CD8-positive, alpha-beta memory T cell (primary cell): ENCODE results near the gene MALT1. TPM values are rescaled to one million over a fixed set of nuclear protein-coding genes. Genes with fewer than 3 reads are reported as not detected.

Source experiments
- CTCF ChIA-PET: fragments of 350-600 bp; sonication (Branson Sonifier 250); formaldehyde crosslinking; loops from one replicate; lab custom pipeline; 2021; ENCODE audit warnings: antibody characterized with exemption; lab: Charles Lee
- POLR2A ChIA-PET: fragments of 350-600 bp; sonication (Branson Sonifier 250); formaldehyde crosslinking; loops from one replicate; lab custom pipeline; 2021; ENCODE audit warnings: antibody characterized with exemption; lab: Charles Lee
- DNase-seq, 5 donors: peaks; one replicate each; pipeline versions ENCODE4 v3.0.0 to v3.0.0-alpha.2; 2020 to 2022; ENCODE audit warnings: mixed read lengths in 1 of 5
- H3K27ac ChIP-seq: one replicate; pipeline ENCODE4 v1.7.0; 2013; ENCODE audit warnings: low read depth, mild to moderate bottlenecking, low read length, moderate library complexity
- H3K27me3 ChIP-seq: 2 replicates; pipeline ENCODE4 v1.7.0; 2013; ENCODE audit warnings: low read length, mild to moderate bottlenecking; ENCODE audit not compliant: insufficient read depth, poor library complexity, severe bottlenecking
- H3K36me3 ChIP-seq: 2 replicates; pipeline ENCODE4 v1.7.0; 2013; ENCODE audit warnings: mild to moderate bottlenecking, low read length, moderate library complexity; ENCODE audit not compliant: insufficient read depth
- H3K4me1 ChIP-seq: 2 replicates; pipeline ENCODE4 v1.7.0; 2013; ENCODE audit warnings: mild to moderate bottlenecking, low read length, moderate library complexity; ENCODE audit not compliant: insufficient read depth
- H3K4me3 ChIP-seq: 2 replicates; pipeline ENCODE4 v1.7.0; 2013; ENCODE audit warnings: mild to moderate bottlenecking, low read length
- H3K9me3 ChIP-seq: 2 replicates; pipeline ENCODE4 v1.7.0; 2013; ENCODE audit warnings: mild to moderate bottlenecking, low read length
- H3K27ac Mint-ChIP-seq, 8 donors: one replicate each; pipeline ENCODE4 v1.8.0; 2020 to 2021; ENCODE audit warnings: mixed read lengths in 8 of 8, mild to moderate bottlenecking in 6 of 8, inconsistent platforms in 3 of 8, moderate library complexity in 3 of 8
- H3K27me3 Mint-ChIP-seq, 2 donors: one replicate each; pipeline ENCODE4 v1.8.0; 2020 to 2021; ENCODE audit warnings: mixed read lengths in 2 of 2, mild to moderate bottlenecking in 1 of 2, moderate library complexity in 1 of 2
- H3K36me3 Mint-ChIP-seq, 3 donors: one replicate each; pipeline ENCODE4 v1.8.0; 2020 to 2021; ENCODE audit warnings: mixed read lengths in 3 of 3, inconsistent platforms in 1 of 3, mild to moderate bottlenecking in 1 of 3
- H3K4me1 Mint-ChIP-seq, 3 donors: one replicate each; pipeline ENCODE4 v1.8.0; 2020 to 2021; ENCODE audit warnings: mixed read lengths in 3 of 3, inconsistent platforms in 1 of 3, mild to moderate bottlenecking in 1 of 3
- H3K4me3 Mint-ChIP-seq, 7 donors: one replicate each; pipeline ENCODE4 v1.8.0; 2020 to 2021; ENCODE audit warnings: mixed read lengths in 7 of 7, mild to moderate bottlenecking in 6 of 7, moderate library complexity in 4 of 7, inconsistent platforms in 2 of 7
- H3K9me3 Mint-ChIP-seq, 5 donors: one replicate each; pipeline ENCODE4 v1.8.0; 2020 to 2022; ENCODE audit warnings: mixed read lengths in 5 of 5, mild to moderate bottlenecking in 3 of 5, moderate library complexity in 2 of 5, inconsistent platforms in 1 of 5
- polyA plus RNA-seq: library from polyadenylated mRNA; unstranded; fragments of 300-500 nt; fragmentation: Illumina TruSeq; gene quantifications from one replicate; pipeline ENCODE4 v1.2.3, GENCODE V29; 2021
- total RNA-seq, 2 experiments: library from RNA; stranded (reverse); gene quantifications; one replicate each; pipeline ENCODE4 v1.2.3, GENCODE V29; 2021

The MALT1 gene
- total and polyA plus RNA-seq, 3 experiments from 2014 or later, result 33.1 to 41.4 (median 35.8) TPM

- ChIA-PET CTCF (interaction anchor here (1.5 kb wide), 1 partner anchor 228 kb away, joined by 6 read pairs; no protein-coding TSS in a partner anchor), POLR2A (no interaction called here)
- H3K27ac Mint-ChIP-seq, result no peak overlapping the region
- peaks cover 24 to 35% (median 28%) of the 10 kb centered on the region in 3 donors for H3K4me1 Mint-ChIP-seq
- Histone ChIP-seq H3K4me3 (no peak overlapping the region), H3K36me3 (no peaks in the 10 kb centered on the region), H3K9me3 (no peaks in the 10 kb centered on the region), H3K27ac (no peak overlapping the region), H3K4me1 (peaks cover 28% of the 10 kb centered on the region), H3K27me3 (no peaks in the 10 kb centered on the region)
- no peak for DNase-seq
- H3K27me3 Mint-ChIP-seq, result peaks cover 2 to 10% of the 10 kb centered on the region in 2 donors
- no peak overlapping the region for H3K4me3 Mint-ChIP-seq
- no peaks in the 10 kb centered on the region for H3K9me3 Mint-ChIP-seq
- no peaks in the 10 kb centered on the region for H3K36me3 Mint-ChIP-seq
Measured at GRCh38 chr18:58758046-58758445, 86.8 kb downstream of the MALT1 start.

GRCh38 chr18:58758606-58759005, 87.3 kb downstream of the MALT1 start:
- no peak for DNase-seq
- no peak overlapping the region for H3K27ac ChIP-seq
- H3K27me3 Mint-ChIP-seq, result peaks cover 2 to 11% of the 10 kb centered on the region in 2 donors
- no peaks in the 10 kb centered on the region for H3K36me3 Mint-ChIP-seq
- H3K4me1 Mint-ChIP-seq, result peaks cover 25 to 34% (median 28%) of the 10 kb centered on the region in 3 donors
- H3K4me1 ChIP-seq, result peaks cover 28% of the 10 kb centered on the region
- no peaks in the 10 kb centered on the region for H3K36me3 ChIP-seq
- H3K9me3 ChIP-seq, result no peaks in the 10 kb centered on the region
- H3K27me3 ChIP-seq, result no peaks in the 10 kb centered on the region
- no peak overlapping the region for H3K4me3 ChIP-seq
- no peak overlapping the region for H3K27ac Mint-ChIP-seq
- no peak overlapping the region for H3K4me3 Mint-ChIP-seq
- POLR2A ChIA-PET, result interaction anchor here (0.8 kb wide), 1 partner anchor 87 kb away, joined by 3 read pairs; no protein-coding TSS in a partner anchor
- no peaks in the 10 kb centered on the region for H3K9me3 Mint-ChIP-seq
- CTCF ChIA-PET, result interaction anchor here (1.5 kb wide), 1 partner anchor 228 kb away, joined by 6 read pairs; no protein-coding TSS in a partner anchor

GRCh38 chr18:58761241-58761969, 90.1 kb downstream of the MALT1 start:
- Mint-ChIP-seq H3K36me3 (no peaks in the 10 kb centered on the region), H3K4me3 (peak overlapping the region in 2 of 7 donors; percentile 8 to 59), H3K27me3 (peaks cover 3 to 29% of the 10 kb centered on the region in 2 donors), H3K9me3 (no peaks in the 10 kb centered on the region), H3K4me1 (peaks cover 13 to 21% (median 20%) of the 10 kb centered on the region in 3 donors), H3K27ac (peak overlapping the region in 2 of 8 donors; percentile 11 to 47)
- Histone ChIP-seq H3K36me3 (no peaks in the 10 kb centered on the region), H3K9me3 (no peaks in the 10 kb centered on the region), H3K27ac (no peak overlapping the region), H3K4me3 (no peak overlapping the region), H3K27me3 (no peaks in the 10 kb centered on the region), H3K4me1 (peaks cover 17% of the 10 kb centered on the region)
- no peak for DNase-seq
- POLR2A ChIA-PET, result no interaction called here
- CTCF ChIA-PET, result interaction anchor here (1.8 to 10.3 kb wide), 2 partner anchors 16 to 232 kb away, joined by 4 to 240 read pairs; no protein-coding TSS in a partner anchor

GRCh38 chr18:58761970-58762780, 90.9 kb downstream of the MALT1 start:
- Mint-ChIP-seq H3K9me3 (no peaks in the 10 kb centered on the region), H3K27me3 (peaks cover 5 to 37% of the 10 kb centered on the region in 2 donors), H3K36me3 (no peaks in the 10 kb centered on the region), H3K27ac (peak overlapping the region in 1 of 8 donors; percentile 36), H3K4me1 (peaks cover 13 to 21% (median 20%) of the 10 kb centered on the region in 3 donors), H3K4me3 (peak overlapping the region in 1 of 7 donors; percentile 59)
- Histone ChIP-seq H3K27ac (no peak overlapping the region), H3K27me3 (no peaks in the 10 kb centered on the region), H3K4me1 (peaks cover 17% of the 10 kb centered on the region), H3K36me3 (no peaks in the 10 kb centered on the region), H3K4me3 (no peak overlapping the region), H3K9me3 (no peaks in the 10 kb centered on the region)
- DNase-seq, result no peak
- POLR2A ChIA-PET, result no interaction called here
- CTCF ChIA-PET, result interaction anchor here (1.4 to 10.3 kb wide), 6 partner anchors 17 to 266 kb away, joined by 3 to 240 read pairs (median 6); no protein-coding TSS in a partner anchor

- peaks cover under 1% of the 10 kb centered on the region for H3K27me3 ChIP-seq
- Mint-ChIP-seq H3K27me3 (peaks cover 7 to 43% of the 10 kb centered on the region in 2 donors), H3K4me3 (no peak overlapping the region), H3K9me3 (no peaks in the 10 kb centered on the region), H3K36me3 (no peaks in the 10 kb centered on the region), H3K27ac (no peak overlapping the region), H3K4me1 (peaks cover 13 to 22% (median 21%) of the 10 kb centered on the region in 3 donors)
- ChIA-PET CTCF (interaction anchor here (1.4 to 10.3 kb wide), 10 partner anchors 9 to 267 kb away, joined by 3 to 240 read pairs (median 14); partner anchors contain the start of gene MALT1), POLR2A (no interaction called here)
- H3K9me3 ChIP-seq, result no peaks in the 10 kb centered on the region
- H3K4me3 ChIP-seq, result no peak overlapping the region
- no peak for DNase-seq
- H3K27ac ChIP-seq, result no peak overlapping the region
- H3K36me3 ChIP-seq, result no peaks in the 10 kb centered on the region
- H3K4me1 ChIP-seq, result peaks cover 17% of the 10 kb centered on the region
Measured at GRCh38 chr18:58762781-58763171, 91.5 kb downstream of the MALT1 start.

GRCh38 chr18:58766164-58766563, 94.9 kb downstream of the MALT1 start:
- no peak overlapping the region for H3K4me3 ChIP-seq
- Mint-ChIP-seq H3K27me3 (peaks cover 18 to 69% of the 10 kb centered on the region in 2 donors), H3K27ac (no peak overlapping the region), H3K9me3 (no peaks in the 10 kb centered on the region), H3K36me3 (no peaks in the 10 kb centered on the region), H3K4me3 (no peak overlapping the region), H3K4me1 (peaks cover 21 to 25% (median 21%) of the 10 kb centered on the region in 3 donors)
- POLR2A ChIA-PET, result no interaction called here
- CTCF ChIA-PET, result interaction anchor here (1.1 to 10.3 kb wide), 4 partner anchors 27 to 723 kb away, joined by 3 to 240 read pairs (median 3); no protein-coding TSS in a partner anchor
- no peak for DNase-seq
- no peaks in the 10 kb centered on the region for H3K9me3 ChIP-seq
- H3K36me3 ChIP-seq, result no peaks in the 10 kb centered on the region
- peaks cover 6% of the 10 kb centered on the region for H3K27me3 ChIP-seq
- H3K4me1 ChIP-seq, result peaks cover 14% of the 10 kb centered on the region
- no peak overlapping the region for H3K27ac ChIP-seq

- POLR2A ChIA-PET, result no interaction called here
- Histone ChIP-seq H3K4me3 (no peak overlapping the region), H3K4me1 (peaks cover 8% of the 10 kb centered on the region), H3K9me3 (no peaks in the 10 kb centered on the region), H3K27ac (no peak overlapping the region), H3K36me3 (no peaks in the 10 kb centered on the region), H3K27me3 (peaks cover 6% of the 10 kb centered on the region)
- H3K27me3 Mint-ChIP-seq, result peaks cover 18 to 68% of the 10 kb centered on the region in 2 donors
- H3K4me3 Mint-ChIP-seq, result no peak overlapping the region
- H3K9me3 Mint-ChIP-seq, result no peaks in the 10 kb centered on the region
- CTCF ChIA-PET, result interaction anchor here (1.1 to 10.3 kb wide), 4 partner anchors 26 to 724 kb away, joined by 3 to 240 read pairs (median 3); no protein-coding TSS in a partner anchor
- H3K36me3 Mint-ChIP-seq, result no peaks in the 10 kb centered on the region
- H3K4me1 Mint-ChIP-seq, result peaks cover 13 to 17% (median 15%) of the 10 kb centered on the region in 3 donors
- no peak for DNase-seq
- peak overlapping the region in 1 of 8 donors; percentile 61 for H3K27ac Mint-ChIP-seq
Measured at GRCh38 chr18:58766946-58767345, 95.7 kb downstream of the MALT1 start.
